GM12874 (cell line): Measurements from ENCODE around the gene ASB12.

Experiments
- TF ChIP-seq, protein P1 (sequence below): IDR thresholded peaks from 2 replicates; pipeline ENCODE4 v1.5.1; 2011; ENCODE audit warnings: low read depth, mild to moderate bottlenecking, control low read depth, low read length, moderate library complexity; ENCODE audit not compliant: insufficient read depth

ASB12 gene

DNA sequence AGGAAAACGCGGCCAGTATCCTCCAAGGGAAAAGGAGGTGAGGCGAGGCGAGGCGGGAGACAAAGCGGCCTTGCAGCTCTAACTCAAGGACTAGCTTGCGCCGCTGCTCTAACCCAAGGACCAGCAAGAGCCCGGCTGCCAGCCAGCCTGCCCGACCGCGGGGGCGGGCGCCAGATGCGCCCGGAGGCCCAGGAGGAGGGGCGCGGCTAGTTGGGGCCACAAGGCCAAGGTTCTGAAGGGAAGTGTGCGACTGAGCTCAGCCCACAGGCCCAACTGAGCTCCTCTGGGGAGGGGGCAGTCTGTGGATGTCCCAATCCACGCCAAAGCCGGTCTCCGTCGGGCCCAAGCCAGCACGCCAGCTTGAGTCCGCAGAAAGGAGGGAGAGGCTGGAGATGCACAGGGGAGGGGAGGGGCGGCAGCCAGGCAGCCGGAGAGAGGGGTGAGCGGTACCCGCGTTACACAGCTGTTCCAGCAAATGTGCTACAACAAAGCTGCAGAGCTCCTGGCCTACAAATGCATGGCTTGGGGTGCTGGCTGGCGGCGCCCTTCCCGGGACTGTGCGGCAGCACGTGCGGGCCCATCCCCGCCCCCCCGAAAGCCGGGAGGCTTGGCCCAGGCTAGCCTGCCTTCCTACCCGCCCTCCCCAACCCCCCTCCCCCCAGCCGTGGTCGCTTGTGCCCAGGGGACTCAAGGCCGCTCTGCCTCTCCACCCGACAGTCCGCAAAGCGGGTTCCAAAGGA is 25.5 kb downstream of the ASB12 start:
- TF ChIP-seq, protein P1, sequence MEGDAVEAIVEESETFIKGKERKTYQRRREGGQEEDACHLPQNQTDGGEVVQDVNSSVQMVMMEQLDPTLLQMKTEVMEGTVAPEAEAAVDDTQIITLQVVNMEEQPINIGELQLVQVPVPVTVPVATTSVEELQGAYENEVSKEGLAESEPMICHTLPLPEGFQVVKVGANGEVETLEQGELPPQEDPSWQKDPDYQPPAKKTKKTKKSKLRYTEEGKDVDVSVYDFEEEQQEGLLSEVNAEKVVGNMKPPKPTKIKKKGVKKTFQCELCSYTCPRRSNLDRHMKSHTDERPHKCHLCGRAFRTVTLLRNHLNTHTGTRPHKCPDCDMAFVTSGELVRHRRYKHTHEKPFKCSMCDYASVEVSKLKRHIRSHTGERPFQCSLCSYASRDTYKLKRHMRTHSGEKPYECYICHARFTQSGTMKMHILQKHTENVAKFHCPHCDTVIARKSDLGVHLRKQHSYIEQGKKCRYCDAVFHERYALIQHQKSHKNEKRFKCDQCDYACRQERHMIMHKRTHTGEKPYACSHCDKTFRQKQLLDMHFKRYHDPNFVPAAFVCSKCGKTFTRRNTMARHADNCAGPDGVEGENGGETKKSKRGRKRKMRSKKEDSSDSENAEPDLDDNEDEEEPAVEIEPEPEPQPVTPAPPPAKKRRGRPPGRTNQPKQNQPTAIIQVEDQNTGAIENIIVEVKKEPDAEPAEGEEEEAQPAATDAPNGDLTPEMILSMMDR, result no peak

- TF ChIP-seq, protein P1, result no peak
These were observed 26.2 kb downstream of the ASB12 start for GRCh38 chrX:64204252-64204651.

GRCh38 chrX:64202808-64203325 is 27.5 kb downstream of the ASB12 start:
- TF ChIP-seq, protein P1, result no peak

DNA sequence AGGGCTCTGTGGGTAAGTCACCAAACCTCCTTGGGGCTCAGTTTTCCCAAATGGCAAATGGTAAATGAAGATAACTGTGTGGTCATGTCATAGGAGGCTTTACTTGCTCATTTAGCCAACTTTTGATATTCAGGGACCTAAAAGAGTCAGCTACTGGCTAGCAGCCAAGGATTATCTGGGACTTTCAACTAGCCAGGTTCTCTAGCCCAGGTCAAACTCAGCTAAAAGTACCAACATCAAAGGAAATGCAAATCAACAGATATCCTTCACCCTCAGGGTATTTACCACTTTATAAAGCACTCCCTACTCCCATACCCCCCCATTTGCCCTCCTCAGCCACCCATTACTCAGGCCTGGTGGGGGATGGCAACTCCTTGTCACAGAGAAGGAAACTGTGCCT is 32.4 kb downstream of the ASB12 start:
- TF ChIP-seq, protein P1, result no peak

DNA sequence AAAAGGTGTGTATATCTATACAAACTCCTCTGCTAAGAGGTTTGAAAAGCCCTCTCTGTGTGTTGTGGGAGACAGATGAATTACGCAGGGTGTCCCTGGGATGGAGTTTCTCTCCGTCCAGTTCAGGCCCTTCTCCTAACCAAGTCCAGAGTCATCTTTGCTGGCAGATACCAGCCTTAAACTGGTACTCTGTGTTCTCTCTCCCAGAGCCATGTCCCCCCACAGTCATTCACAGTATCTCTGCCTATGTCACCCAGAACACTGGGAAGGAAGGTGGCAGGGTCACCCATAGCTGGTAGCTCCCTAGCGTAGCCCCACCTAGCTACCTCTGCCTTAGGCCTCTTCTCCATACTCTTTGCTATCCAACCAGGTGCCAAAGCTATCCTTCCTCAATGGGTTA is 33.8 kb downstream of the ASB12 start:
- TF ChIP-seq, protein P1, result no peak

- TF ChIP-seq, protein P1, result no peak
These were observed 34.5 kb downstream of the ASB12 start for GRCh38 chrX:64195862-64196261.

- TF ChIP-seq, protein P1, result no peak
These were observed 37.7 kb downstream of the ASB12 start for GRCh38 chrX:64192673-64193072.
